GM19043 (cell line): ENCODE data around the gene ZNF333.
"Not testable (repeated sequence)": the region's sequence is repeated elsewhere in the genome, so short reads cannot be mapped to it uniquely, and the experiment has no call there.

ENCODE experiments used
- ATAC-seq: cut with Tn5 transposase; IDR thresholded peaks from one replicate; pipeline ENCODE4 v1.9.1; 2021; ENCODE audit warnings: low read depth; ENCODE audit not compliant: unreplicated experiment

The ZNF333 gene

DNA sequence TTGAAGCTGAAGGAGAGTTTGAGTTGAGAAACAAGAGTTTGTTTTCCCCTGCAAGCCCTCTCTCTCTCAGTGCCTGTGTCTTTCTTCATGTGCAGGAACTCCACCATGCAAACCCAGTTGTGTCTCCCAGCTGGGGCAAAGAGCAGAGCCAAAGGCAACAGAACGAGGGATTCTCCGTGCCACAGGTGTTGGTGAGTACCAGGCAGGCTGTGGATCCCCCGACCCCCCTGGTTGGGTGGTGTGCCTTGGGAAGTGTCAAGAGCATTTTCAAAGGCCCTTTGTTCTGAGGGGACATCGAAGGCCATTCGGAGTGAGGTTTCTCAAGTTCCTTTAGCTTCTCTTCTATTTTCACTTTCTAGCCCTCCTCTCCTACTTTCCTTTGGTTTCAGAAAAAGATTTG is 5.6 kb downstream of the ZNF333 start:
- ATAC-seq = no peak

DNA sequence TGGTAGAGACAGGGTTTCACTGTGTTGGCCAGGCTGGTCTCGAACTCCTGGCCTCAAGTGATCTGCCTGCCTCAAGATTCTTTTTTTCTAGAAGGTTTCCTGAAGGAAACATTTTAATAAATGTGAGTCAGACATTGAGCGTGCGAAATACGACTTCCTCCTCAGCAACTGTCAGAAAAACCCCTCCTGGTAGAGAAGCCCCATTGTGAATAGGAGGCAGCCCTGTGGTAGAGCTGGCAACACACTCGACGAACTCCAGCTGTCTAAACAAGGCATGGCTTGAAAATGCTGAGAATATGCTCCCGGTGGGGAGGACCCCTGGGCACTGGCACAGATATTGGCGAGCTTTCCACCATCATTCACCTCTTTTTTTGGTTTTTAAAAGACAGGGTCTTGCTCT is 9.8 kb downstream of the ZNF333 start:
- no peak for ATAC-seq

DNA sequence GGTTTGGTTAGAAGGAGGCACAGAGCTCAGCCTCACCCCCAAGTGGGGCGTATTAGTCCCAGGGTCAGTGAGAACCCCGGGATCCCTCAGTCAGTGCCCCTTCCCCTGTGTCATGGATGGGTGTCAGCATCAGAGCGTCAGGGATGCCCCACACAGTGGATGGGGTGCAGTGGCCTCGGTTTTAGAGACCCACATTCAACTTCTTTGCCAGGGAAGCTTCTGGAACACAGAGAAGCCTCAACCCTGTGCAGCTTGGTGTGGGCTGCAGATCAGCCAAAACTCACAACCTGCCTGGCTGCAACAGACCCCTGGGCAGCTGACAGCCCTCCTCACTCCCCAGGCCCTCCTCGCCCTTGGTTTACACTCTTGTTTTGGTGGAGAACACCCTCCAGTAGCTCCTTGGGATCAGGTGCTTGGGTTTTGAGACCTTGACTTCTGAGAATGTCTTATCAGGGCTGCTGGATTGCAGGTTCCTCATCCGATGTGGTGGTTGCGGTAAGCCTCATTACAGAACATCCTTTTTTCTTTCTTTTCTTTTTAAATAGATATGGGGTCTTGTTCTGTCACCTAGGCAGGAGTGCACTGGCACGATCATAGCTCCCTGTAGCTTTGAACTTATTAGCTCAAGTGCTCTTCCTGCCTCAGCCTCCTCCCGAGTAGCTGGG is 11.0 kb downstream of the ZNF333 start:
- ATAC-seq = no peak

DNA sequence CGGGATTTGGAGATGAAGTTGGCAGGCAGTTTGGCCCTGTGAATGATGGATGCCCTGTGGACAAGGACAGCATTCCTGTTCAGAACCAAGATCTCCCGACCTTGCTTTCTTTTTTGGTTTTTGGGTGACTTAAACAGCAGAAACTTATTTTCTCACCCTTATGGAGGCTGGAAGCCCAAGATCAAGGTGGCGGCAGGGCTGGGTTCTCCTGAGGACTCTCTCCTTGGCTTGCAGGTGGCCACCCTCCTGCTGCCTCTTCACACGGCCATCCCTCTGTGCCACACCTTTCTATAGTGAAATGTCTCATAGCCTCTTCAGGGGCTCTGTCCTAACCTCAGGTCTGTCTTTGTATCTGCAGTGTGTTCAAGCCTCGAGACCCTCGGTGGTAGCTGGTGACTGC is 14.0 kb downstream of the ZNF333 start:
- ATAC-seq = no peak

DNA sequence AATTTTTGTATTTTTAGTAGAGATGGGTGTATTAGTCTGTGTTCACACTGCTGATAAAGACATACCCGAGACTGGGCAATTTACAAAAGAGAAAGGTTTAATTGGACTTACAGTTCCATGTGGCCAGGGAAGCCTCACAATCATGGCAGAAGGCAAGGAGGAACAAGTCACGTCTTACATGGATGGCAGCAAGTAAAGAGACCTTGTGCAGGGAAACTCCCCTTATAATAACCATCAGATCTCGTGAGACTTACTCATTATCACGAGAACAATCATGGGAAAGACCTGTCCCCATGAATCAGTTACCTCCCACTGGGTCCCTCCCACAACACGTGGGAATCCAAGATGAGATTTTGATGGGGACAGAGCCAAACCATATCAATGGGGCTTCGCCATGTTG is 14.6 kb downstream of the ZNF333 start:
- no peak for ATAC-seq

DNA sequence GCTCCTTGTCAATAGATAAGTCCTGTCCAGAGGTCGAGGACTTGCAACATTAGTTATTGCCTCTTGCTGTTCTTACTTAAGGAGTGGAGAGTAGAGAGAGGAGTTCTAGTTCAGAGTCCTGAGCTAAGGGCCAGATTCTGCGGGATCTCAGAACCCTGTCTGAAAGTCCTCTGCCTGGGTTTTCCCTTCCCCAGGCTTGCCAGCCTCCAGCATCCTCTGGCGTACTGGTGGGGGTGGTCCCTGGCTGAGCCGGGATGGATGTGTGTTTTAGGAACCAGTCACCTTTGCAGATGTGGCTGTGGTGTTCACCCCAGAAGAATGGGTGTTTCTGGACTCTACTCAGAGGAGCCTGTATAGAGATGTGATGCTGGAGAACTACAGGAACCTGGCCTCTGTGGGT is 26.0 kb downstream of the ZNF333 start:
- no peak for ATAC-seq

DNA sequence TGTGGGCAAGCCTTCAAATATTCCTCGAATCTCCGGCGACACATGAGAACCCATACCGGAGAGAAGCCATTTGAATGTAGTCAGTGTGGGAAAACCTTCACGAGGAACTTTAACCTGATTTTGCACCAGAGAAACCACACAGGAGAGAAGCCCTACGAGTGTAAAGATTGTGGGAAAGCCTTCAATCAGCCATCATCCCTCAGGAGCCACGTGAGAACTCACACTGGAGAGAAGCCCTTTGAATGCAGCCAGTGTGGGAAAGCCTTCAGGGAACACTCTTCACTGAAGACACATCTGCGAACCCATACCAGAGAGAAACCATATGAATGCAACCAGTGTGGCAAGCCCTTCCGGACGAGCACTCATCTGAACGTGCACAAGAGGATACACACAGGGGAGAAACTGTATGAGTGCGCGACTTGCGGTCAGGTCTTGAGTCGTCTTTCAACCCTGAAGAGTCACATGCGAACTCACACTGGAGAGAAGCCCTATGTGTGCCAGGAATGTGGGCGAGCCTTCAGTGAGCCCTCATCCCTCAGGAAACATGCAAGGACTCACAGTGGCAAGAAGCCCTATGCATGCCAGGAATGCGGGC is 28.8 kb downstream of the ZNF333 start:
- ATAC-seq = no peak

DNA sequence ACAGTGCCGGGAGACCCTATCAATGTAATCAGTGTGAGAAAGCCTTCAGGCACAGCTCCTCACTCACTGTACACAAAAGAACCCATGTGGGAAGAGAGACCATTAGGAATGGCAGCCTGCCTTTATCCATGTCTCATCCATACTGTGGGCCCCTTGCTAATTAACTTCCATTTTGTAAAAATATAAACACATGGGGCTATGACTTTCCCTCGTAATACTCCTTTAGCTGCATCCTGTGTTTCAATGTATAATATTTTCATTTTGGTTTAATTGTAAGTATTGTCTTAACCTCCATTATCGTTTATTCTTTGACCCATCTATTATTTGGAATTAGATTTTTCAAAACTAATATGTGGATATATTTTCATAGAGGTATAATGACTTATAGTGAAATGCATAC is 29.3 kb downstream of the ZNF333 start:
- no peak for ATAC-seq

DNA sequence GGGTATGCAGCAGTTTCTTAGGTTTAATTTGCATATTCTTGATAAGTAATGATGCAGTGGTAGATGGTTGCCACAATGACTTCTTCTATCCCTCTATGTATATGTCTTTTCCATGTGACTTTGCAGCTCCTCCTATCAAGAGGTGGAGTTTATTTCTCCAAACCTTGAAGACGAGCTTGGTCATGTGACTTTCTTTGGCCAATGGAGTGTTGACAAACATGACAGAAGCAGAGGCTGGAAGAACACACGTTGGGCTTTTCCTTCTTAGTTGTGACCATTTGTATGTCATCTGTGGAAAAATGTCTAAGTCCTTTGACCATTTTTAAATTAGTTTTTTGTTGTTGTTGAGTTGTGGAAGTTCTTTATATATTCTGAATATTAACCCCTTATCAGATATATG is 32.3 kb downstream of the ZNF333 start:
- ATAC-seq = no peak

DNA sequence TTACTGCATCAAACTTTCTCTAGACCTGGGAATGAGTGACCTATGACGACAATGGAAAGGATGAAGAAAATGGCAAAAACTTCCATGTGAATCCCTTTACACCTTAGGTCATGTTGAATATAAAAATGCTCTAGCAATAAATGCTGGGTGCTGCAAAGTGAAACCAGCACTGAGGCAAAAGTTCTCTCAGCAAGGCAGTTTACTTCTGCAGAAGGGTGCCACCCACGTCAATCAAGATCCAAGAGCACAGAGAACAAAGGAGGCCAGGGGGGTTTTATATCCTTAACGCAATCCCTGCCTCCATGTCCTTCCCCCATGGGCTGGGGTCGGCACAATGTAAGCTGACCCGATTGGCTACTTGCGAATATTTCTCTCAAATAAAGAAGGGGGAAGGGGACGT is 38.7 kb downstream of the ZNF333 start:
- no peak for ATAC-seq

DNA sequence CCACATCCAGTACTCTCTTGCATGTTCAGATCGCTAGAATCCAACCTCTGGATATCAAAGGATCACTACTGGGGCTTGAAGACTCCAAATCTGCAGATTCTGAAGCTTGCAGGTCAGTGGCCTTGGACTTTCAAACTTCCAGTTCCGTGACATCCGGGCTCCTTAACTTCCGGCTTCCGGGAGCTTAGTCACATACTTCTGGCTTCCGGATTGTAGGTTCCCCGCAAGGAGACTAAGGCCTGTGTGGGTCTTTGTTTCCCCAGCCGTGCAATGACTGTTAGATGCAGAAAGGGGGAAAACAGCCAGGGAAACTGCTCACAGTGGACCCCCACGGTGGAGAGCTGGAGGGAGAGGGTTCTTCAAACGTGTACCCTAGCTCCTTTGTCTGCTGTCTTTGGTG is 41.4 kb downstream of the ZNF333 start:
- no peak for ATAC-seq

DNA sequence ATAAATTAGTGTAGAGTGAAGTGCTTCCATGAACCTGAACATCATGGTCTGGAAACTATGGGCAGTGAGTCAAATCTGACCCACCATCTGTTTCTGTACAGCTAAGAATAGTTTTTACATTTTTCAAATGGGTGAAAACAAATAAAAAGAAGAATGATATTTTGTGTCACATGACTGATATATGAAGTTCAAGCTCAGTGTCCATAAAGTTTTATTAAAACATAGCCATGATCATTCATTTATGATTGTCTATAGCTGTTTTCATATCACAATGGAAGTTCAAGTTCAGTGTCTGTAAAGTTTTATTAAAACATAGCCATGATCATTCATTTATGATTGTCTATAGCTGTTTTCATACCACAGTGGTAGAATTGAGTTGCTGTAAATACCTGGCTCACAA is 42.7 kb downstream of the ZNF333 start:
- ATAC-seq = no peak

DNA sequence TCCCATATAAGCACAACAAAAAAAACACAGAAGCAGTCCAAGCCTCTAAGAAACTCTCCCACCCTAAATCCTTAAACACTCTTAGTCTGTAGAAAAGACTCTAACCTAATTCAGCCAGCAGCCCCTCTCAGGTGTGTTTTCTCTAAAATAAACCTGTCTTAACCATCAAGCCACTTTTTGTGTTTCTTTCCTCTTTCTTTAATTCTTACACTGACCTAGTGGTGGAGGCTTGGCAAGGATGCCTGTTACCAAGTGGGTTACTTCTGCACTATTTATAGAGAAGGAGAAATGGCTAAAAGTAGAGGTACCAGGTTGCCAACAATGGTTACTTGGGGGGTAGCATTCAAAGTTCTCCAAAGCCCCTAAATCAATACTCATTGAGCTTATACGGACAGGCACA is 43.7 kb downstream of the ZNF333 start:
- ATAC-seq = no peak

DNA sequence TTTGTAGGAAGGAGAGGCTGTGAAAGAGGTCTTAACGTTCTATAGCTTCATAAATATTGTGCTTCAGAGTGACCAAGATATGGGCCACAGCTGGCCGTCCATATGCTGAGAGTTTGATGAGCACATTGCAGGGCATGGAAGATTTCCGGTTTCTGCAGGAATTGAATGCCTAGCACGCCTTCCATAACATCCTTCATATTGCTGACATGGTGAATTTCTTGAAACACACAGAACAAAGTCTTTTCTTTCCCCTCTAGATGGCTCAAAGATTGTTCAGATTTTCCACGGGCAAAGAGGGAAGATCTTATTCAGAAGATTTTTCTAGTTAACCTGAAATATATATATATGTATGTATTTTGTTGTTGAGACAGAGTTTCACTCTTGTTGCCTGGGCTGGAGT is 46.1 kb downstream of the ZNF333 start:
- no peak for ATAC-seq

DNA sequence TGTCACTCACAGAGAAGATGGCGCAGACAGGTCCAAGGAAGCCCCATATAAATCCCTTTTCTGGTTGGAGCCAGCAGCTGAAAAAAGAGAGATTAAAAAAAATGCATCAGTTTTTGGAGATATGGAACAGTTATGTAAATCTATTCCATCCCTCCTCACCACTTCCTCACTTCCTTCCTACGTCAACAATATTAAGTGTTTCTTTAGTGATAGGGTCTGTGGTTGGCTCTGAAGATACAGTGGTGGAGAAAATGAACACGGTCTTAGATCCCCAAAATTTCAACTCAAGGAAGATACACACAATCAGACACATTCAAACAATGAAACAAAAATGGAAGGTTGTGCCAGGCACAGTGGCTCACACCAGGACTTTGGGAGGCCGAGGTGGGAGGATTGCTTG is 57.0 kb downstream of the ZNF333 start:
- ATAC-seq = no peak

DNA sequence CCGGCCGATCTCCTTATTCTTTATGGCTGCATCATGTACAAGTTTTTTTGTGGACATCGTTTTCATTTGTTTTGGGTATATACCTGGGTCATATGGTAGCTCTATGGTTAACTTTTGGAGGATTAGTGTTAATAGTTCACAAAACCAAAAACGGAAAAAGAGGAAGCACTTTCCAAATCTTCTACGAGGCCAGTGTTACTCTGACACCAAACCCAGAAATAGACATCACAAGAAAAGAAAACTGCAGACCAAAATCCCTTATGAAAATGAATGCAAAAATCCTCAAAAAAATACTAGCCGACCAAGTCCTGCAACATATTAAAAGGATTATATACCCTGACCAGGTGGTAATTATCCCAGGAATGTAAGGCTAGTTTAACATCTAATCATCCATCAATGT is 58.8 kb downstream of the ZNF333 start:
- no peak for ATAC-seq

DNA sequence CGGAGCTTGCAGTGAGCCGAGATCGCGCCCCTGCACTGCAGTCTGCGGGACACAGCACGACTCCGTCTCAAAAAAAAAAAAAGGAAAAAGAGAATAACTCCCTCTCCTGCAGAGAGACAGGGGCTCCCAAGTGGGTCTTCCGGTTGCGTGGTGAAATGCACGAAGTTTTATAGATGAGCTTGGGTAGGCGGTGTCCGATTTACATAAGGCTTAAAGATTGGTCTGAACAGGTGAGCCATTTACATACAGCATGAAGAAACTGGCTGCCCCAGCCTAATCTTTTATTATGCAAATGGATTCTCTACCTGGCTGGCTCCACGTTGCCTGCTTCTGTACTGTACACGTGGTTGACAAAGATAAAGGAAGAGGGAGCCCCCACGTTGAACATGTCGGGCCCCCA is 69.0 kb downstream of the ZNF333 start:
- ATAC-seq = no peak

DNA sequence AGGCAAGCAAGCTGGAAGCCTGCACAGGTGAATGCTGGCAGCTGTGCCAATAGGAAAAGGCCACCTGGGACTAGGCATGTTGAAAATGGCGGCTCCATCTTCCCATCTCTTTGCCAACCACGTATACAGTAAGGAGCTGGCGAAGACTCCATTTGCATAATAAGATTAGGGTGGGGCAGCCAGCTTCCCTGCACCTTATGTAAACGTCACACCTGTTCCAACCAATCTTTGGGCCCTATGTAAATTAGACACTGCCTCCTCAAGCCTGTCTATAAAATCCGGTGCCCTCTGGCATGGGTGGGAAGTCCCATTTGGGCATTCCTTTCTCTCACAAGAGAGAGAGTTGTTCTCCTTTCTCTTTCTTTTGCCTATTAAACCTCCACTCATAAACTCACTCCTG is 71.8 kb downstream of the ZNF333 start:
- ATAC-seq = no peak

DNA sequence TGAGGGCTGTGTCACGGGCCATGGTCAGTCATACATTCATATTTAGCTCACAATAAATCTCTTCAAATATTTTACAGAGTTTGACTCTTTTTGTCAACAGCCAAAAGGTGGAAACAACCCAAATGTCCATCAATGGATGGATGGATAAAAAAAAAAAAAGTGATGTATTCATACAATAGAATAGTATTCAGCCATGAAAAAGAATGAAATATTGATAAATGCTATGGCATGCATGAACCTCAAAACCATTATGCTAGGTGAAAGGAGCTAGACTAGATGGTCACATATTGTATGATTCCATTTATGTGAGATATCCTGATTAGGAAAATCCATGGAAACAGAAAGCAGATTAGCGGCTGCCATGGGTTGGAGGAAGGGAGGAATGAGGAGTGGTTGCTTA is 72.3 kb downstream of the ZNF333 start:
- ATAC-seq = no peak

DNA sequence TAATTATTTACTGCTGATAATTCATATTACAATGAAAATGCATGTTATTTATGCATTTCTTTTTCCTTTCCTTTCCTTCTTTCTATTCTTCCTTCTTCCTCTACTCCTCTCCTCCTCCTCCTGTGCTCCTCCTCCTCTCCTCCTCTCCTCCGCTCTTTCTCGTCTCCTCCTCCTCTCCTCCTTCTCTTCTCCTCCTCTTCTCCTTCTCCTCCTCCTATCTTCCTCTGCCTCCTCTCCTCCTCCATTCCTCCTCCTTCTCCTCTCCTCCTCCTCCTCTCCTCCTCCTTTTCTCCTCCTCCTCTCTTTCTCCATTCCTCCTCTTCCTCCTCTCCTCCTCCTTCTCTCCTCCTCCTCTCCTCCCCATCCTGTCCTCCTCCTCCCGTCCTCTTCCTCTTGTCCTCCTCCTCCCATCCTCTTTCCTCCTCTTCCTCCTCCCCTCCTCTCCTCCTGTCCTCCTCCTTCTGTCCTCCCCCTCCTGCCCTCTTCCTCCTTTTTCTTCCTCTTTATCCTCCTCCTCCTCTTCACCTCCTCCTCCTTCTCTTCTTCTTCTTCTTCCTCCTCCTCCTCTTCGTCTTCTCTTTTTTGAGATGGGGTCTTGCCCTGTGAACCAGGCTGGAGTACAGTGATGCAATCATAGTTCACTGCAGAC is 73.8 kb downstream of the ZNF333 start:
- no peak for ATAC-seq

DNA sequence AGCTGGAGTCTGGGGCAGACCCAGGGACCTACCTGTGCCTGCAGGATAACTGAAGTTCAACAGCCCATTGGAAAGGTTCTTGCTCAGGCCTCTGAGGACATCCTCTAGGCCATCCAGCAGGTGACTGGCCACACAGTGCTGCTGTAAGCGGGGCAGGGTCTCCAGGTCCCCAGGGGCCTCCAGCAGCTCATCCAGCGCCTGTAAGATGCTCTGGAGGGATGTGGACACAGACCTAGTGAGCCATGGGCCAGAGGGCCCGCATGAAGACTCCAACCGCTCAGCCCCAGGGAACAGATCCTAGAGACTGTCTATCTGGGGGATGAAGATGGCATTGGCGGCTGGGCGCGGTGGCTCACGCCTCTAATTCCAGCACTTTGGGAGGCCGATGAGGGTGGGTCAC is 74.6 kb downstream of the ZNF333 start:
- ATAC-seq = no peak

DNA sequence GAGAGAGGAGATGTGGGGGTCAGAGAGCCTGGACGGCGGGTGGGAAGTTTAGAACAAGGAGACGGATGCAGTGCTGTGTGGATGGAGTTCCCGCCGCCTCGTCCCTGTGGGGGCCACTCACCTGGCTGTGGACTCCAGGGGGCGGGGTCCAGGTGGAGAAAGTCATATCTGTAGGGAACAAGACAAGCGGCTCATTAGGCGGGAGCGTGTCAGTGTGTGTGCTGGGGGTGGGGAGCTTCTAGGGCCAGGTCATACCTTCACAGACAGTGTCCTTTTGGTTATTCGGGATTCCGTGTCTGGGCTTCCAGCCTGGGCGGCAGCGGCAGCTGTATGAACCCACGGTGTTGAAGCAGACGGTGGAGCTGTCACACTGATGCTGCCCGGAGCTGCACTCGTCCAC is 75.6 kb downstream of the ZNF333 start:
- ATAC-seq = not testable (repeated sequence)
